CD14-positive monocyte (primary cell): ENCODE data around the gene SH2D3C. TPM values are rescaled to one million over a fixed set of nuclear protein-coding genes. Genes with fewer than 3 reads are reported as not detected.
A peak's percentile ranks its signal among the peaks of the same experiment; 100 is the strongest.

ENCODE experiments used
- DNase-seq, 3 donors: peaks; one replicate each; pipeline ENCODE4 v3.0.0-alpha.2; 2011 to 2022
- H2AFZ ChIP-seq: 2 replicates; pipeline ENCODE4 v1.6.0; 2012; ENCODE audit warnings: mild to moderate bottlenecking, low read depth, low read length, inconsistent platforms; ENCODE audit not compliant: insufficient read depth, poor library complexity, severe bottlenecking
- H3K27ac ChIP-seq, 2 donors: 1 replicate in 1 of 2; 2 replicates in 1 of 2; pipeline ENCODE4 v1.5.1; 2012 to 2013; ENCODE audit warnings: low read length in 2 of 2, control low read depth in 1 of 2, inconsistent platforms in 1 of 2, low read depth in 1 of 2, mild to moderate bottlenecking in 1 of 2
- H3K27me3 ChIP-seq, 2 donors: one replicate each; pipeline versions ENCODE4 v1.6.0 to v1.6.1; 2011 to 2013; ENCODE audit warnings: low read length in 2 of 2; ENCODE audit not compliant: control insufficient read depth in 2 of 2, insufficient read depth in 2 of 2
- H3K36me3 ChIP-seq, 2 donors: replicated peaks in 1 of 2; 1 replicate in 1 of 2; 2 replicates in 1 of 2; pipeline versions ENCODE4 v1.5.1 to v1.6.1; 2012 to 2013; ENCODE audit warnings: low read length in 2 of 2, control low read depth in 1 of 2, inconsistent platforms in 1 of 2, mild to moderate bottlenecking in 1 of 2; ENCODE audit not compliant: insufficient read depth in 2 of 2, control insufficient read depth in 1 of 2
- H3K4me1 ChIP-seq, 2 donors: 1 replicate in 1 of 2; 2 replicates in 1 of 2; pipeline versions ENCODE4 v1.5.1 to v1.6.1; 2012 to 2013; ENCODE audit warnings: low read length in 2 of 2, control low read depth in 1 of 2, inconsistent platforms in 1 of 2, mild to moderate bottlenecking in 1 of 2, moderate library complexity in 1 of 2; ENCODE audit not compliant: insufficient read depth in 2 of 2, control insufficient read depth in 1 of 2
- H3K4me2 ChIP-seq: replicated peaks from 2 replicates; pipeline ENCODE3; 2012; ENCODE audit warnings: low read length, moderate library complexity, mild to moderate bottlenecking; ENCODE audit not compliant: poor library complexity, severe bottlenecking; ENCODE audit errors: extremely low read depth
- H3K4me3 ChIP-seq, 3 experiments: fragments of 200-600 bp in 1 of 3; sonication (generic) in 1 of 3; replicated peaks in 1 of 3; 1 replicate in 2 of 3; 2 replicates in 1 of 3; pipeline ENCODE4 v1.5.1; 2011 to 2013; ENCODE audit warnings: low read length in 3 of 3, mild to moderate bottlenecking in 3 of 3, control low read depth in 2 of 3, low read depth in 2 of 3, inconsistent platforms in 1 of 3, moderate library complexity in 1 of 3
- H3K79me2 ChIP-seq: 2 replicates; pipeline ENCODE4 v1.6.0; 2012; ENCODE audit warnings: mild to moderate bottlenecking, control low read depth, inconsistent platforms, low read length, moderate library complexity; ENCODE audit not compliant: insufficient read depth
- H3K9ac ChIP-seq: 2 replicates; pipeline ENCODE4 v1.6.0; 2017; ENCODE audit warnings: low read length, mild to moderate bottlenecking; ENCODE audit not compliant: insufficient read depth, poor library complexity, severe bottlenecking
- H3K9me3 ChIP-seq, 2 donors: replicated peaks in 1 of 2; 1 replicate in 1 of 2; 2 replicates in 1 of 2; pipeline versions ENCODE4 v1.5.1 to v1.6.1; 2012 to 2013; ENCODE audit warnings: low read length in 2 of 2, control low read depth in 1 of 2; ENCODE audit not compliant: control insufficient read depth in 1 of 2, insufficient read depth in 1 of 2
- H4K20me1 ChIP-seq: 2 replicates; pipeline ENCODE4 v1.6.0; 2012; ENCODE audit warnings: mild to moderate bottlenecking, low read length, control low read depth, moderate library complexity; ENCODE audit not compliant: insufficient read depth
- H3K27ac Mint-ChIP-seq, 7 donors: one replicate each; pipeline ENCODE4 v1.8.0; 2020; ENCODE audit warnings: mild to moderate bottlenecking in 7 of 7, mixed read lengths in 7 of 7, moderate library complexity in 6 of 7, inconsistent platforms in 2 of 7
- H3K27me3 Mint-ChIP-seq, 3 donors: one replicate each; pipeline ENCODE4 v1.8.0; 2021 to 2022; ENCODE audit warnings: low read depth in 3 of 3, mild to moderate bottlenecking in 3 of 3, mixed read lengths in 3 of 3, moderate library complexity in 3 of 3, inconsistent platforms in 1 of 3
- H3K36me3 Mint-ChIP-seq, 2 donors: one replicate each; pipeline ENCODE4 v1.8.0; 2020; ENCODE audit warnings: mixed read lengths in 2 of 2, inconsistent platforms in 1 of 2, mild to moderate bottlenecking in 1 of 2
- H3K4me1 Mint-ChIP-seq: one replicate; pipeline ENCODE4 v1.8.0; 2020; ENCODE audit warnings: mild to moderate bottlenecking, mixed read lengths
- H3K4me3 Mint-ChIP-seq, 2 donors: one replicate each; pipeline ENCODE4 v1.8.0; 2020; ENCODE audit warnings: mild to moderate bottlenecking in 2 of 2, mixed read lengths in 2 of 2, moderate library complexity in 1 of 2
- H3K9me3 Mint-ChIP-seq, 7 donors: one replicate each; pipeline ENCODE4 v1.8.0; 2020 to 2022; ENCODE audit warnings: mixed read lengths in 7 of 7, mild to moderate bottlenecking in 6 of 7, moderate library complexity in 6 of 7, inconsistent platforms in 2 of 7
- CTCF ChIP-seq: fragments of 200-600 bp; IDR thresholded peaks from one replicate; pipeline ENCODE4 v1.8.0; 2022; ENCODE audit warnings: antibody characterized with exemption, mild to moderate bottlenecking
- WGBS: methylation state at CpG from one replicate; pipeline ENCODE4 v1.1.5; 2013; ENCODE audit warnings: missing lambda C conversion rate; ENCODE audit not compliant: insufficient coverage; 5-methylcytosine and 5-hydroxymethylcytosine counted together
- intact Hi-C, 2 donors: fragments of 100-400 bp; cut with micrococcal nuclease; formaldehyde crosslinking; loops; one replicate each; pipeline versions ENCODE4 v1.15.0 to v1.15.1; 2023
- polyA plus RNA-seq, 3 donors: library from polyadenylated mRNA; depleted of rRNA in 1 of 3; unstranded in 2 of 3; stranded (reverse) in 1 of 3; fragments of 300-500 nt in 2 of 3; fragments of >200 nt in 1 of 3; fragmentation: Illumina TruSeq in 2 of 3; gene quantifications; 1 replicate in 2 of 3; 2 replicates in 1 of 3; pipeline ENCODE4 v1.2.3, GENCODE V29; 2012 to 2021

SH2D3C gene
- polyA plus RNA-seq, 3 donors: 11.5 to 47.3 (median 20.5) TPM

DNA sequence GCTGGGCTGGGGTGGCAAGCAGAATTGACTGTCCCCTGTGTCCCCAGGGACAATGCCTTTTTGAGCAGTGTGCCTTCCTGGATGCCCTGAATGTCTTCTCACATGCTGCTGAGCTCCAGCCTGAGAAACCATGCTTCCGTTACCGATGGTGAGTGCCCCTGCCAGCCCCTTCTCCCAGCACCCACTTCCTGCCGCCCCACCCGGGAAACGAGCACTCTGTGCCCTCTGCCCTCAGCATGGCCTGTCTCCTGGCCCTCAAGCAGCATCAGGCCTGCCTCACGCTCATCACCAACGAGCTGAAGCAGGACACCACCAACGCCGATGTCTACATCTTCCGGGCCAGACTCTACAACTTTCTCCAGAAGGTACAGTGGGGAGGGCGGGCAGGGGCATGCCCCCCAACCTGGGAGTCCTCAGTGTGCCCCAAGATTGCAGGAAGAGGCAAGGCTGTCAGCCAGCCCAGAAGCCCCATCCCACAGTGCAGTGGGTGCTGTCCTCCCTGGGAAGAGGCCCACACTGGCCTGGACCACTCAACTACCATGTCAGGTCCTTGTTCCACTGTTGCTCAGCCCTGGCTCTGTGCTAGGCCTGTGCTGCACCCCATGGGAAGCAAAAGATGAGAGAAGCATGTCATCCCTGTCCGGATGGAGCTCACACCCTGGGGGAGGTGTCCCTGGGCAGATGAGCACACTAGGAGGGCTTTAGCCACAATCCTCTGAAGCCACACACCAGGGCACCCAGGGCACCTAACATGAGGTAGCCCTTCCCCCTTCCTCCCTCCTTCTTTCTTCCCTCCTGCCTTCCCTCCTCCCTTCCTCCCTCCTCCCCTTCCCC is 58.2 kb downstream of the SH2D3C start:
- TF ChIP-seq CTCF: no peak
- H3K79me2 ChIP-seq: no peaks in the 10 kb centered on the region
- intact Hi-C loops: loop anchor here in 1 of 2 donors (10.0 kb wide), 1 partner anchor 105 kb away; the partner anchor contains the start of gene STXBP1
- no peak overlapping the region for H2AFZ ChIP-seq
- H3K36me3 ChIP-seq: no peaks in the 10 kb centered on the region
- Mint-ChIP-seq H3K27ac (peak overlapping the region in 3 of 7 donors; percentile 39 to 75 (median 66)), H3K27me3 (peaks cover 3 to 10% (median 7%) of the 10 kb centered on the region in 3 donors), H3K36me3 (no peaks in the 10 kb centered on the region), H3K9me3 (peaks cover 0 to 2% (median 0%) of the 10 kb centered on the region in 7 donors), H3K4me3 (no peak overlapping the region), H3K4me1 (peaks cover 19% of the 10 kb centered on the region)
- H3K9me3 ChIP-seq: no peaks in the 10 kb centered on the region
- H3K4me3 ChIP-seq: no peak overlapping the region
- no peak overlapping the region for H3K4me2 ChIP-seq
- no peak for DNase-seq
- no peaks in the 10 kb centered on the region for H4K20me1 ChIP-seq
- 84% methylated on average over 12 of the region's 12 CpGs for WGBS
- H3K27me3 ChIP-seq: no peaks in the 10 kb centered on the region
- no peak overlapping the region for H3K9ac ChIP-seq
- H3K27ac ChIP-seq: no peak overlapping the region
- H3K4me1 ChIP-seq: peaks cover 10 to 22% of the 10 kb centered on the region in 2 donors

DNA sequence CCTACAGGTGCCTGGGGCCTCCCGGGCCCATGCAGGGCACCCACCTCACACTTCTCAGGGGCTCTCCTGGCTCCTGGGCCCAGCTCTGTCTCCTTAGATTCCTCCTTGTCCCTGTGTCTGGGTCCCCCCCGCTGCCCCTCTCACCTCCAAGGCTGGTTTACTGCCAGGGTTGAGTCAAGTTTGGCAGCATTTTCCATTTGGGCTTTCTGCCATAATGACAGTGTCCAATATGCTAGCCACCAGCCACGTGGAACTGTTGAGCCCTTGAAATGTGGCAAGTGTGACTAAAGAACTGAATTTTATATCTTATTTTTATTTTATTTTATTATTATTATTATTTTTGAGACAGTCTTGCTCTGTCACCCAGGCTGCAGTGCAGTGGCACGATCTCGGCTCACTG is 60.7 kb downstream of the SH2D3C start:
- Histone ChIP-seq H3K27me3 (no peaks in the 10 kb centered on the region), H3K4me1 (peaks cover 14 to 26% of the 10 kb centered on the region in 2 donors), H3K36me3 (no peaks in the 10 kb centered on the region), H3K9ac (no peak overlapping the region), H3K27ac (no peak overlapping the region), H4K20me1 (no peaks in the 10 kb centered on the region), H3K79me2 (no peaks in the 10 kb centered on the region), H3K4me3 (no peak overlapping the region), H3K9me3 (no peaks in the 10 kb centered on the region), H3K4me2 (no peak overlapping the region), H2AFZ (no peak overlapping the region)
- DNase-seq: no peak
- peaks cover 25% of the 10 kb centered on the region for H3K4me1 Mint-ChIP-seq
- no peak for TF ChIP-seq CTCF
- H3K4me3 Mint-ChIP-seq: no peak overlapping the region
- H3K9me3 Mint-ChIP-seq: peaks cover 0 to 2% (median 0%) of the 10 kb centered on the region in 7 donors
- peaks cover 5 to 17% (median 5%) of the 10 kb centered on the region in 3 donors for H3K27me3 Mint-ChIP-seq
- 92% methylated on average over 2 of the region's 5 CpGs for WGBS
- H3K27ac Mint-ChIP-seq: no peak overlapping the region
- intact Hi-C loops: no loop called here
- H3K36me3 Mint-ChIP-seq: no peaks in the 10 kb centered on the region
